Globus pallidus (tissue), 1 donor: Measurements from ENCODE around the gene ETV6.
"Not testable (repeated sequence)": the region's sequence is repeated elsewhere in the genome, so short reads cannot be mapped to it uniquely, and the experiment has no call there.

Source experiments
- DNase-seq: peaks from one replicate; pipeline ENCODE4 v3.0.0-alpha.2; 2015; ENCODE audit warnings: low spot score

ETV6 gene

GRCh38 chr12:11885261-11886038 lies 236.0 kb downstream of the ETV6 start:
- DNase-seq = no peak

- no peak for DNase-seq
Observed at GRCh38 chr12:11886339-11886738, 236.9 kb downstream of the ETV6 start.

GRCh38 chr12:11888029-11888428 lies 238.6 kb downstream of the ETV6 start:
- no peak for DNase-seq

- DNase-seq = no peak
Observed at GRCh38 chr12:11891346-11891745, 241.9 kb downstream of the ETV6 start.

GRCh38 chr12:11891754-11892386 lies 242.4 kb downstream of the ETV6 start:
- no peak for DNase-seq

- DNase-seq = no peak
Observed at GRCh38 chr12:11893998-11894397, 244.5 kb downstream of the ETV6 start.

- DNase-seq = no peak
Observed at GRCh38 chr12:11894890-11895289, 245.4 kb downstream of the ETV6 start.

GRCh38 chr12:11895421-11896078 lies 246.1 kb downstream of the ETV6 start:
- no peak for DNase-seq

GRCh38 chr12:11896417-11896929 lies 247.0 kb downstream of the ETV6 start:
- no peak for DNase-seq

GRCh38 chr12:11897923-11898322 lies 248.4 kb downstream of the ETV6 start:
- no peak for DNase-seq

- no peak for DNase-seq
Observed at GRCh38 chr12:11901701-11902524, 252.4 kb downstream of the ETV6 start.

- no peak for DNase-seq
Observed at GRCh38 chr12:11902525-11902875, 253.0 kb downstream of the ETV6 start.

GRCh38 chr12:11904124-11904523 lies 254.7 kb downstream of the ETV6 start:
- DNase-seq = no peak

- no peak for DNase-seq
Observed at GRCh38 chr12:11905534-11905933, 256.1 kb downstream of the ETV6 start.

- no peak for DNase-seq
Observed at GRCh38 chr12:11906286-11906935, 256.9 kb downstream of the ETV6 start.

- no peak for DNase-seq
Observed at GRCh38 chr12:11907625-11908024, 258.2 kb downstream of the ETV6 start.

GRCh38 chr12:11909406-11909805 lies 259.9 kb downstream of the ETV6 start:
- not testable (repeated sequence) for DNase-seq

GRCh38 chr12:11916113-11916512 lies 266.6 kb downstream of the ETV6 start:
- no peak for DNase-seq

- no peak for DNase-seq
Observed at GRCh38 chr12:11916771-11917170, 267.3 kb downstream of the ETV6 start.

- no peak for DNase-seq
Observed at GRCh38 chr12:11917501-11917900, 268.0 kb downstream of the ETV6 start.

GRCh38 chr12:11920231-11920630 lies 270.8 kb downstream of the ETV6 start:
- no peak for DNase-seq

GRCh38 chr12:11922361-11922760 lies 272.9 kb downstream of the ETV6 start:
- no peak for DNase-seq
